ENCODE results near the gene AKT1.
A peak's percentile ranks its signal among the peaks of the same experiment; 100 is the strongest.

The AKT1 gene

DNA sequence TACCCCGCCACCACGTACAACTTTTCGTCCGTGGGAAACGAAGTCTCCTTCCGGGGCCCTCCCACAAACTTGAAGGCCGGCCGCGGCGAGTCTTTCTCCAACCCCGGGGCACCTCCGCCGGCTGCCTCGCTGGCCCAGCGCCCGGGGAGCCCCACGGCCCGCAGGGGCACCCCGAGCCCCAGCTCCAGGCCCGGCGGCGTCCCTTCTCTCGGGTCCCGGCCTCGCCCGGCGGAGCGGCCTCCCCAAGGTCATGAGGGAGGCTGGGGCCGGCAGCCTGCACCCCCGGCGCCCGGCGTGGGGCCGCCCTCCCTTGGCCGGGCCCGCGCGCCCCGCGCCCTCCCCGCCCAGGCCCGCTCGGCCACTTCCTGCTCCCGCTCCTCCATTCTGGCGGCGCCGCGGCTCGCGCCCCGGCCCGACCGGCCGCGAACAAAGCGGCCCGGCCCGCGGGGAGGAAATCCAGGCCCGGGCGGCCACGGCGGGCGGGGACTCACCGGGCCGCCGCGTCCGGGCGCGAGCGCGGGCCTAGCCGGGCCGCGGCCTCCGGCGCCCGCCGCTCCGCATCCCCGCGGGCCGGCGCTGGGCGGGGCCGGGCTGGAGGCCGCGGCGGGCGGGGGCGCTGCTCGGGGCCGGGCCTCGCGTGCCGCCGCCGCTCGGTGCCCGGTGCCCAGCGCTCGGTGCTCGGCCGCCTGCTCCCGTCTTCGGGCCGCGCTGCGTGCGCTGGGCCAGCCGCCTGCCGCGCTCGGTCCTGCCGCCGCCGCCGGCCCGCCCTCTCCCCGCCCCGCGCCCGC lies at the start of gene AKT1:
AKT1 (minus strand) TSS at position 756 of the 788 bp plus-strand sequence. CDS start 3,105 bp downstream, outside the sequence.
- peak within 1 kb of the TSS; percentile 83 to 100 for H3K27ac ChIP-seq
- intact Hi-C loops (cut with DNase I; ENCODE audit: low total_unique reads) = no loop called here
- TF ChIP-seq, protein P1, sequence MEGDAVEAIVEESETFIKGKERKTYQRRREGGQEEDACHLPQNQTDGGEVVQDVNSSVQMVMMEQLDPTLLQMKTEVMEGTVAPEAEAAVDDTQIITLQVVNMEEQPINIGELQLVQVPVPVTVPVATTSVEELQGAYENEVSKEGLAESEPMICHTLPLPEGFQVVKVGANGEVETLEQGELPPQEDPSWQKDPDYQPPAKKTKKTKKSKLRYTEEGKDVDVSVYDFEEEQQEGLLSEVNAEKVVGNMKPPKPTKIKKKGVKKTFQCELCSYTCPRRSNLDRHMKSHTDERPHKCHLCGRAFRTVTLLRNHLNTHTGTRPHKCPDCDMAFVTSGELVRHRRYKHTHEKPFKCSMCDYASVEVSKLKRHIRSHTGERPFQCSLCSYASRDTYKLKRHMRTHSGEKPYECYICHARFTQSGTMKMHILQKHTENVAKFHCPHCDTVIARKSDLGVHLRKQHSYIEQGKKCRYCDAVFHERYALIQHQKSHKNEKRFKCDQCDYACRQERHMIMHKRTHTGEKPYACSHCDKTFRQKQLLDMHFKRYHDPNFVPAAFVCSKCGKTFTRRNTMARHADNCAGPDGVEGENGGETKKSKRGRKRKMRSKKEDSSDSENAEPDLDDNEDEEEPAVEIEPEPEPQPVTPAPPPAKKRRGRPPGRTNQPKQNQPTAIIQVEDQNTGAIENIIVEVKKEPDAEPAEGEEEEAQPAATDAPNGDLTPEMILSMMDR (IDR thresholded peaks at IDR 0.05) = no peak
- no peaks in the 10 kb centered on the region for H3K9me3 ChIP-seq
- peaks cover 6 to 26% (median 16%) of the 10 kb centered on the region in 3 donors for H3K36me3 ChIP-seq
- no peaks in the 10 kb centered on the region for H3K27me3 ChIP-seq
- H3K4me3 ChIP-seq = peak within 1 kb of the TSS; percentile 68 to 90
- no peak for DNase-seq
- H3K4me1 ChIP-seq = peaks cover 0 to 77% (median 54%) of the 10 kb centered on the region in 4 donors

DNA sequence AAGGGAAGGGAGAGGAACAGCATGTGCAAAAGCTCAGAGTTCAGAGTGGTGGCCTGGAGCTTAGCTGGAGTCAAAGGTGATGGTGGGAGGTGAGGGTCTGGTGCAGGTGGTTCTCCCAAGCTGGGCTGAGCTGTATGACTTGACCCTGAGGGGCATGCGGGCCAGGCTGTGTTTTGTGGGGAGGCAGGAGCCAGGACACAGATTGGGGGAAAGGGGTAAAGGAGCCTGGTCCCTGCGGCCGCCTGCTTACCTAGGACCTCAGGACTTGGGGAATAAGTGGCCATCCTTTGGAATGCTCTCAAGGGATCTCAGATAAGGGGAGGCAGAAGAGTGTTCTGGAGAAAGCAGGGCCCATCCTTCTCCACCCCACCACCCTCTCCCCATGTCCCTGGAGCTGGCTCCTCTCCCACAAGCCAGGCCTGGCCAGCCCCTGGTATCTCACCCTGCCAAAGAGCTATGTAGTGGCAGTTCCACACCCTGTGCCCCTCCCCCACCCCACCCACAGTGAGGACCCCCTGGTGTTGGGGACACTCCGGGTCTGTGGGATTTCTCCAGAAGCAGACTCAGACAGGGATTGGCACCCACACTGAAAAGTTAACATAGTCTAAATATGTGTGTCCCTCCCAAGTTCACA lies 49.6 kb upstream of the AKT1 start:
- H3K36me3 ChIP-seq = no peaks in the 10 kb centered on the region
- H3K9me3 ChIP-seq = no peaks in the 10 kb centered on the region
- peak in 1 of 2 donors; percentile 46 for DNase-seq
- peaks cover 0 to 82% of the 10 kb centered on the region in 2 donors for H3K27me3 ChIP-seq
- TF ChIP-seq, protein P1 (IDR thresholded peaks at IDR 0.05) = no peak
- H3K27ac ChIP-seq = no peak overlapping the region
- H3K4me1 ChIP-seq = peaks cover 0 to 23% (median 18%) of the 10 kb centered on the region in 4 donors
- no peak overlapping the region for H3K4me3 ChIP-seq
- intact Hi-C loops (cut with DNase I; ENCODE audit: low total_unique reads) = no loop called here

DNA sequence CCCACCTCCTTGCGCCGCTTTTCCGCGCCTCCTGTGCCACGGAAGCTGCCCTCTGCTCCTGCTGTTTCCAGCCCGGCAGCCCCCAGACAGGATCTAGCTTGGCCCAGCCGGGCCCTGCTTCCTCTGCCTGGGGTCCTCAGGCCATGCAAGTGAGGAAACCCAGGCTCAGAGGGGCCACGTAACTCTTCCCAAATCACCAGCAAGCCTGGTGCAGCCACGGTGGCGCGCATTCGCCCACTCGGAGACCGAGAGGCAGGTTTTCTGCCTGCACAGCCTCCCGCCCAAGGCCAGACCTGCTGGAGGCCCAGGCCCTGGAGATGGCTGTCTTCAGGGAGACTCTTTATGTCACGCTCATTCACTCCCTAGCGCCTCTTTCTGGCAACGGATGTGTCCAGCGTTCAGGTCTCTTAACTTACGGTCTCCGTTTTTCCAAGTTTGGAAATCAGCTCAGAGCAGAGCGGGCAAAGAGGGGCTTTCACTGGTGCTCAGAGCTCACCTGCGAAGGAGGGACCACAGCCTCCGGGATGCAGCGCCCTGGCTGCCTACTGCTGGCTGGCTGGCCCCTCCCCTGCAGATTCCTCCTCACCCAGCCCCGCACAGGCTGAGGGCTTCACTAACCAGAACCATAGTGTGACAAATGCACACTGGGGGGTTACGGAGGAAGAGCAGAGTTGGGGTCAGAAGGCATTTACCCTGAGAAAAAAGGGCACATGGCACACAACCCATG lies 48.9 kb upstream of the AKT1 start:
- intact Hi-C loops (cut with DNase I; ENCODE audit: low total_unique reads) = no loop called here
- peaks cover 0 to 23% (median 18%) of the 10 kb centered on the region in 4 donors for H3K4me1 ChIP-seq
- H3K4me3 ChIP-seq = peak overlapping the region; percentile 33 to 52
- no peak overlapping the region for H3K27ac ChIP-seq
- peak in 1 of 2 donors; percentile 46 for DNase-seq
- no peaks in the 10 kb centered on the region for H3K36me3 ChIP-seq
- H3K9me3 ChIP-seq = no peaks in the 10 kb centered on the region
- peaks cover 0 to 75% of the 10 kb centered on the region in 2 donors for H3K27me3 ChIP-seq
- TF ChIP-seq, protein P1 (IDR thresholded peaks at IDR 0.05) = no peak

DNA sequence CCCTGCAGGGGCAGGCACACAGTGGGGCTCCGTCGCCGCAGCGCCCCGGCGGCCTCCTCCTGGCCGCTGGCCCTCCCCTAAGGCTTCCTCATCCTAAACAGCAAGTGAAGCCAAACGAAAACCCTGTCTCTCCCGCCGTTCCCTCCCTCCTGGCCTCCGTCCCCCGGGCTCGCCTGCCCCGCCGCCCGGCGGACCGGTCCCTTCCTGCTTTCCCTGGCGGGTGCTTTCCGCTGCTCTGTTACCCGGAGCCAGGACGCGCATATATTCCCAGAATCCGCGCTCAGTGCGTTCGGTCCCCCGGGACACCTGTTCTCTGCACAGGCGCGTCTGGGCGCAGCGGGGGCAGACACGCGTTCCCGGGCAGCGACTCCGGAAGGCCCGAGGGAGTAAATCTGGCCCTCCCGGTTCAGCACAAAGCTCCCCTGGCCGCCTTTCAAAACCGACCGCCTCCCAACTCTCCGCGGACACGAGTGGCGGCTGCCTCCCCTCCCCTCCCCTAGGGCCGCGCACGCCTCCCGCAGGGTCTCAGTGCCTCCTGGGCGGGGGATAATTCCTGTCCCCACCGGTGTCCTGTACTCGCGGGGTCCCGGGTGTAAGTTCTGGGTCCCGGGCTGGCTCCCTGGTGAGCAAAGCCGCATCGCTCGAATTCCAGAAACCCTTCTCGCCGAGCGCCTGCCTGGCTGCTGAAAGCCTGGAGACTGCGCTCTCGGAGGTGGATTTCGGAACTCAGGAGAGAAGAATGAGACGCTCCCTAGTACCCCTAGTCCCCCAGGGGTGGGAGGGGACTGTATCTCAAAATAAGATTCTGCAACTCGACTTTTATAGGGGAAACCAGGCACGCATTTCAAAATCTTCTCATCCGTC lies 48.1 kb upstream of the AKT1 start:
- peak in 1 of 2 donors; percentile 65 for DNase-seq
- peaks cover 0 to 68% of the 10 kb centered on the region in 2 donors for H3K27me3 ChIP-seq
- H3K4me1 ChIP-seq = peaks cover 0 to 23% (median 18%) of the 10 kb centered on the region in 4 donors
- H3K4me3 ChIP-seq = peak overlapping the region; percentile 33 to 52
- H3K27ac ChIP-seq = no peak overlapping the region
- intact Hi-C loops (cut with DNase I; ENCODE audit: low total_unique reads) = no loop called here
- TF ChIP-seq, protein P1 (IDR thresholded peaks at IDR 0.05) = no peak
- no peaks in the 10 kb centered on the region for H3K36me3 ChIP-seq
- H3K9me3 ChIP-seq = no peaks in the 10 kb centered on the region

DNA sequence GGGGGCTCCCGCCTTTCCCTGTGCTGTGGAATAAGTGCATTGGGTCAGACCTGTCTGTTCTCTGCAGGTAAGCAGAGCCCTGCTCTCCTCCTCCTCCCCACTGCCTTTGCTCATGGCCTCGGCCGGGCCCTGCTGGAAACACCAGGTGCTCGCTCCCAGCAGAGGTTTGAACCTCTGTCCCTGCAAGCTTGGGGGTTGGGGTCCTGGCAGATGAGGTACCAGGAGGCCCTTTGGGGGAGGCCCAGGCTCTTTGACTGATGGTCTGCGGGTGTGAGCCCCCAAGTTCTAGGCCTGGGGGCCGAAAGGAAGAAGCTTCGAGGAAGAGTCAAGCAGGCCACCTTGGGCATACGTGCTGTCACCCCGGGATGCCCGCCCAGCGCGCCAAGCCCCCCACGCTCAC lies 47.5 kb upstream of the AKT1 start:
- H3K27ac ChIP-seq = no peak overlapping the region
- no peaks in the 10 kb centered on the region for H3K9me3 ChIP-seq
- TF ChIP-seq, protein P1 (IDR thresholded peaks at IDR 0.05) = no peak
- peaks cover 0 to 23% (median 18%) of the 10 kb centered on the region in 4 donors for H3K4me1 ChIP-seq
- intact Hi-C loops (cut with DNase I; ENCODE audit: low total_unique reads) = no loop called here
- H3K36me3 ChIP-seq = no peaks in the 10 kb centered on the region
- peak in 1 of 2 donors; percentile 60 for DNase-seq
- H3K27me3 ChIP-seq = peaks cover 0 to 64% of the 10 kb centered on the region in 2 donors
- H3K4me3 ChIP-seq = peak overlapping the region; percentile 33 to 52

Data from tibial artery (tissue), 4 donors.